GM23338 (cell line): Measurements from ENCODE around the gene EHD1. TPM values are rescaled to one million over a fixed set of nuclear protein-coding genes. Genes with fewer than 3 reads are reported as not detected.

ENCODE experiments used
- ATAC-seq: fragments of 200-7000 bp; cut with Tn5 transposase; 3 replicates; pipeline ENCODE4 v1.9.1; 2020
- DNase-seq: peaks from one replicate; pipeline ENCODE4 v3.0.0-alpha.2; 2015; ENCODE audit warnings: low spot score
- H2AFZ ChIP-seq: fragments of 200-600 bp; sonication (generic); 2 replicates; pipeline ENCODE4 v1.8.0; 2016; ENCODE audit warnings: antibody characterized with exemption, mild to moderate bottlenecking, moderate library complexity
- H3F3A ChIP-seq: fragments of 200-600 bp; sonication (generic); replicated peaks from 2 replicates; pipeline ENCODE4 v1.8.0; 2017; ENCODE audit warnings: antibody characterized with exemption, mixed run types, low read depth
- H3K27ac ChIP-seq: fragments of 200-600 bp; sonication (generic); 2 replicates; pipeline ENCODE4 v1.6.1; 2016; ENCODE audit warnings: low read depth
- H3K27me3 ChIP-seq: fragments of 200-600 bp; sonication (generic); 2 replicates; pipeline ENCODE4 v1.8.0; 2016; ENCODE audit warnings: mild to moderate bottlenecking, mixed run types, moderate library complexity; ENCODE audit not compliant: insufficient read depth
- H3K36me3 ChIP-seq: fragments of 200-600 bp; sonication (generic); 2 replicates; pipeline ENCODE4 v1.8.0; 2016; ENCODE audit warnings: mild to moderate bottlenecking; ENCODE audit not compliant: insufficient read depth
- H3K4me1 ChIP-seq: fragments of 200-600 bp; sonication (generic); 2 replicates; pipeline ENCODE4 v1.8.0; 2016; ENCODE audit warnings: mild to moderate bottlenecking, moderate library complexity; ENCODE audit not compliant: insufficient read depth
- H3K4me2 ChIP-seq: fragments of 200-600 bp; sonication (generic); 2 replicates; pipeline ENCODE4 v1.7.1; 2017; ENCODE audit warnings: mixed run types
- H3K4me3 ChIP-seq: fragments of 200-600 bp; sonication (generic); 2 replicates; pipeline ENCODE4 v1.6.1; 2016; ENCODE audit warnings: mixed run types
- H3K79me2 ChIP-seq: fragments of 200-600 bp; sonication (generic); replicated peaks from 2 replicates; pipeline ENCODE4 v1.8.0; 2017; ENCODE audit warnings: mild to moderate bottlenecking; ENCODE audit not compliant: insufficient read depth
- H3K9me2 ChIP-seq: fragments of 200-600 bp; sonication (generic); 2 replicates; pipeline ENCODE4 v1.8.0; 2017; ENCODE audit not compliant: insufficient read depth
- H4K20me1 ChIP-seq: fragments of 200-600 bp; sonication (generic); replicated peaks from 2 replicates; pipeline ENCODE4 v1.8.0; 2017; ENCODE audit warnings: mild to moderate bottlenecking; ENCODE audit not compliant: insufficient read depth
- H3K27ac Mint-ChIP-seq: 2 replicates; pipeline ENCODE4 v1.8.0; 2020; ENCODE audit warnings: inconsistent platforms, mild to moderate bottlenecking, moderate library complexity, mixed read lengths
- H3K27me3 Mint-ChIP-seq: 3 replicates; pipeline ENCODE4 v1.8.0; 2022; ENCODE audit warnings: low read depth, mild to moderate bottlenecking, moderate library complexity, mixed read lengths, inconsistent platforms; ENCODE audit not compliant: insufficient read depth, poor library complexity
- H3K36me3 Mint-ChIP-seq: 3 replicates; pipeline ENCODE4 v1.8.0; 2021; ENCODE audit warnings: low read depth, mild to moderate bottlenecking, inconsistent platforms, moderate library complexity, mixed read lengths
- H3K4me1 Mint-ChIP-seq: 3 replicates; pipeline ENCODE4 v1.8.0; 2020; ENCODE audit warnings: mild to moderate bottlenecking, inconsistent platforms, mixed read lengths
- H3K4me3 Mint-ChIP-seq: 3 replicates; pipeline ENCODE4 v1.8.0; 2021; ENCODE audit warnings: moderate library complexity, mild to moderate bottlenecking, inconsistent platforms, mixed read lengths
- H3K9me3 Mint-ChIP-seq: 3 replicates; pipeline ENCODE4 v1.8.0; 2020; ENCODE audit warnings: moderate library complexity, mild to moderate bottlenecking, inconsistent platforms, mixed read lengths
- CREB1 ChIP-seq: fragments of 250-450 bp; sonication (Bioruptor Pico); IDR thresholded peaks from 2 replicates; pipeline ENCODE4 v1.5.0; 2020; ENCODE audit warnings: low read depth, mild to moderate bottlenecking, moderate library complexity
- CTCF ChIP-seq, 2 experiments: fragments of 200-600 bp in 1 of 2; sonication (generic) in 1 of 2; conservative IDR thresholded peaks; 2 replicates each; pipeline versions ENCODE4 v1.5.1 to v1.6.1; 2016 to 2017; ENCODE audit warnings: antibody characterized with exemption in 2 of 2, low read depth in 2 of 2, mild to moderate bottlenecking in 2 of 2, moderate library complexity in 1 of 2
- ETS1 ChIP-seq: IDR thresholded peaks from 2 replicates; pipeline ENCODE4 v1.6.1; 2016; ENCODE audit warnings: antibody characterized with exemption
- EZH2 ChIP-seq: fragments of 200-600 bp; sonication (generic); IDR thresholded peaks from one replicate; pipeline ENCODE4 v1.8.0; 2017; ENCODE audit warnings: antibody characterized with exemption, mild to moderate bottlenecking, low read depth; ENCODE audit not compliant: unreplicated experiment
- POLR2AphosphoS5 ChIP-seq: IDR thresholded peaks from 2 replicates; pipeline ENCODE4 v1.6.1; 2016; ENCODE audit warnings: antibody characterized with exemption, low read depth
- ZNF114 ChIP-seq: fragments of 250-450 bp; sonication (Bioruptor Pico); IDR thresholded peaks from 2 replicates; pipeline ENCODE4 v1.5.0; 2020; ENCODE audit warnings: mild to moderate bottlenecking, moderate library complexity
- ZNF462 ChIP-seq: fragments of 250-450 bp; sonication (Bioruptor Pico); IDR thresholded peaks from 2 replicates; pipeline ENCODE4 v1.5.0; 2020; ENCODE audit warnings: mild to moderate bottlenecking, moderate library complexity
- polyA plus RNA-seq: library from polyadenylated mRNA; unstranded; fragments of >200 nt; fragmentation: Nextera tagmentation; extraction: Ambion mirVana; gene quantifications from 2 replicates; pipeline ENCODE4 v1.2.1, GENCODE V29; 2016
- total RNA-seq: library from RNA; depleted of rRNA; stranded (reverse); fragments of >200 nt; shearing (Covaris generic); gene quantifications from 2 replicates; pipeline ENCODE4 v1.2.3, GENCODE V29; 2014

The EHD1 gene
- total and polyA plus RNA-seq, 2 experiments from 2014 or later, result 16.7 to 69.7 TPM

- Histone ChIP-seq H3K4me1 (peaks cover 4% of the 10 kb centered on the region; the same call in 1 of the 2 replicates), H4K20me1 (0 out of 2 replicates have a peak, but pooled peaks cover 6% of the 10 kb centered on the region), H3K27me3 (no peaks in the 10 kb centered on the region), H3K79me2 (no peaks in the 10 kb centered on the region), H3K9me2 (no peaks in the 10 kb centered on the region), H2AFZ (peak within 1 kb of the TSS; percentile 76), H3K36me3 (no peaks in the 10 kb centered on the region), H3F3A (peaks cover 8% of the 10 kb centered on the region; the same call in 1 of the 2 replicates), H3K4me3 (peak within 1 kb of the TSS; percentile 72), H3K27ac (peak within 1 kb of the TSS; percentile 93), H3K4me2 (peak within 1 kb of the TSS; percentile 84)
- TF ChIP-seq ETS1, result no peak
- no peak for TF ChIP-seq ZNF462 (CRISPR knock-in tag)
- peak; percentile 69 for TF ChIP-seq POLR2AphosphoS5
- no peak for TF ChIP-seq ZNF114 (CRISPR knock-in tag)
- peak; percentile 21 to 42; a peak in 2 of 4 replicates for TF ChIP-seq CTCF (conservative IDR thresholded peaks at IDR 0.05; ENCODE audit: low read depth in 2 of 2)
- TF ChIP-seq CREB1 (CRISPR knock-in tag), result no peak; the same call in 1 of the 2 replicates
- no peak for TF ChIP-seq EZH2
- Mint-ChIP-seq H3K4me3 (peak within 1 kb of the TSS; percentile 78), H3K9me3 (no peaks in the 10 kb centered on the region), H3K27me3 (peaks cover 10% of the 10 kb centered on the region), H3K27ac (peak within 1 kb of the TSS; percentile 93), H3K36me3 (peaks cover 21% of the 10 kb centered on the region), H3K4me1 (peaks cover 14% of the 10 kb centered on the region)
- ATAC-seq (peak; percentile 86), DNase-seq (peak; percentile 98)
These were observed 75.1 kb downstream of the EHD1 start, which contains the start of gene MAP4K2 for GRCh38 chr11:64803158-64803845. MAP4K2 (minus strand) TSS chr11:64803214; CDS start chr11:64803149, 65 bp downstream.
